Testis (tissue), 3 donors: ENCODE data around the gene AUTS2. TPM values are rescaled to one million over a fixed set of nuclear protein-coding genes. Genes with fewer than 3 reads are reported as not detected.

Experiments used
- DNase-seq: peaks from one replicate; pipeline ENCODE4 v3.0.0-alpha.2; 2019
- H3K27ac ChIP-seq, 2 donors: fragments of 200-600 bp; sonication (generic); one replicate each; pipeline ENCODE4 v1.5.1; 2019
- H3K27me3 ChIP-seq: fragments of 200-600 bp; sonication (generic); one replicate; pipeline ENCODE4 v1.5.1; 2019
- H3K36me3 ChIP-seq: fragments of 200-600 bp; sonication (generic); one replicate; pipeline ENCODE4 v1.5.1; 2017; ENCODE audit warnings: low read depth; ENCODE audit errors: missing control alignments
- H3K4me1 ChIP-seq: fragments of 200-600 bp; sonication (generic); one replicate; pipeline ENCODE4 v1.5.1; 2019
- H3K4me3 ChIP-seq, 2 donors: fragments of 200-600 bp; sonication (generic); one replicate each; pipeline ENCODE4 v1.5.1; 2017 to 2019
- H3K9me3 ChIP-seq: fragments of 200-600 bp; sonication (generic); one replicate; pipeline ENCODE4 v1.5.1; 2017
- POLR2A ChIP-seq: fragments of 450-650 bp; IDR thresholded peaks from one replicate; pipeline ENCODE4 v1.6.1; 2017; ENCODE audit warnings: antibody characterized with exemption, mild to moderate bottlenecking, moderate library complexity
- WGBS, 2 donors: methylation state at CpG; one replicate each; pipeline ENCODE4 v1.1.5; 2018; 5-methylcytosine and 5-hydroxymethylcytosine counted together
- intact Hi-C: fragments of 100-400 bp; cut with DNase I; formaldehyde crosslinking; loops from one replicate; pipeline ENCODE4 v1.15.1; 2023; ENCODE audit warnings: low total_unique reads
- polyA plus RNA-seq: library from polyadenylated mRNA; stranded (reverse); fragments of 350-450 nt; fragmentation: Illumina TruSeq; extraction: RNeasy Lipid Tissue Mini Kit (QIAGEN cat#74804); gene quantifications from one replicate; pipeline ENCODE4 v1.2.3, GENCODE V29; 2014; ENCODE audit warnings: low read depth, low replicate concordance; ENCODE audit not compliant: insufficient read depth
- total RNA-seq, 2 donors: library from RNA; depleted of rRNA; stranded (reverse); fragments of >200 nt; gene quantifications; one replicate each; pipeline ENCODE4 v1.2.3, GENCODE V29; 2016
- TF ChIP-seq, protein P1 (sequence below), 3 experiments: fragments of 450-650 bp in 2 of 3; fragments of 200-600 bp in 1 of 3; sonication (generic) in 1 of 3; IDR thresholded peaks; one replicate each; pipeline ENCODE4 v1.5.1; 2016 to 2019; ENCODE audit warnings: antibody characterized with exemption in 3 of 3, mild to moderate bottlenecking in 2 of 3, moderate library complexity in 1 of 3

AUTS2 gene
- total and polyA plus RNA-seq, 3 donors from 2014 or later = 21.3 to 75.5 (median 56.1) TPM

DNA sequence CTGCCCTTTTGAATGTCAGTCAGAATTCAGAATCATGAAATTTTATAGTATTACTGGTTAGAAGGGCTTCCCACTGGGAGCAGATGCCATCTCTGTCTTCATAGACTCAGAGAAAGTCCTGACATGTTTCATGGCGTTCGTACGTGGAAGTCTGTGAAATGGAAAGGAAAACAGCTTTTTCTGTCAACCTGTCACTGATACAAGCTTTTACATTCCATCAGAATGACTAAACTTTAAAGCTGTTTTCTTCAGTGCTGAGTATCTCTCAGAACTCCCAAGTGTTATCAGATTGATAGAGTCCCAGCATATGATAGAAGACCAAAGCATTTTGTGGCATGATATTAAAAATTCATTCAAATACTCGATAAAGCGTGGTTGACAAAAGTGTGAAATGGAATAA is 807.0 kb downstream of the AUTS2 start:
- intact Hi-C loops = no loop called here
- H3K9me3 ChIP-seq = no peaks in the 10 kb centered on the region
- H3K27me3 ChIP-seq = no peaks in the 10 kb centered on the region
- WGBS, 2 donors = 86 to 92% methylated on average over 5 of the region's 5 CpGs
- no peak overlapping the region for H3K4me3 ChIP-seq
- no peak for TF ChIP-seq POLR2A
- TF ChIP-seq, protein P1, sequence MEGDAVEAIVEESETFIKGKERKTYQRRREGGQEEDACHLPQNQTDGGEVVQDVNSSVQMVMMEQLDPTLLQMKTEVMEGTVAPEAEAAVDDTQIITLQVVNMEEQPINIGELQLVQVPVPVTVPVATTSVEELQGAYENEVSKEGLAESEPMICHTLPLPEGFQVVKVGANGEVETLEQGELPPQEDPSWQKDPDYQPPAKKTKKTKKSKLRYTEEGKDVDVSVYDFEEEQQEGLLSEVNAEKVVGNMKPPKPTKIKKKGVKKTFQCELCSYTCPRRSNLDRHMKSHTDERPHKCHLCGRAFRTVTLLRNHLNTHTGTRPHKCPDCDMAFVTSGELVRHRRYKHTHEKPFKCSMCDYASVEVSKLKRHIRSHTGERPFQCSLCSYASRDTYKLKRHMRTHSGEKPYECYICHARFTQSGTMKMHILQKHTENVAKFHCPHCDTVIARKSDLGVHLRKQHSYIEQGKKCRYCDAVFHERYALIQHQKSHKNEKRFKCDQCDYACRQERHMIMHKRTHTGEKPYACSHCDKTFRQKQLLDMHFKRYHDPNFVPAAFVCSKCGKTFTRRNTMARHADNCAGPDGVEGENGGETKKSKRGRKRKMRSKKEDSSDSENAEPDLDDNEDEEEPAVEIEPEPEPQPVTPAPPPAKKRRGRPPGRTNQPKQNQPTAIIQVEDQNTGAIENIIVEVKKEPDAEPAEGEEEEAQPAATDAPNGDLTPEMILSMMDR (IDR thresholded peaks at IDR 0.05) = no peak
- no peaks in the 10 kb centered on the region for H3K36me3 ChIP-seq
- no peaks in the 10 kb centered on the region for H3K4me1 ChIP-seq
- DNase-seq = no peak
- H3K27ac ChIP-seq = no peak overlapping the region

DNA sequence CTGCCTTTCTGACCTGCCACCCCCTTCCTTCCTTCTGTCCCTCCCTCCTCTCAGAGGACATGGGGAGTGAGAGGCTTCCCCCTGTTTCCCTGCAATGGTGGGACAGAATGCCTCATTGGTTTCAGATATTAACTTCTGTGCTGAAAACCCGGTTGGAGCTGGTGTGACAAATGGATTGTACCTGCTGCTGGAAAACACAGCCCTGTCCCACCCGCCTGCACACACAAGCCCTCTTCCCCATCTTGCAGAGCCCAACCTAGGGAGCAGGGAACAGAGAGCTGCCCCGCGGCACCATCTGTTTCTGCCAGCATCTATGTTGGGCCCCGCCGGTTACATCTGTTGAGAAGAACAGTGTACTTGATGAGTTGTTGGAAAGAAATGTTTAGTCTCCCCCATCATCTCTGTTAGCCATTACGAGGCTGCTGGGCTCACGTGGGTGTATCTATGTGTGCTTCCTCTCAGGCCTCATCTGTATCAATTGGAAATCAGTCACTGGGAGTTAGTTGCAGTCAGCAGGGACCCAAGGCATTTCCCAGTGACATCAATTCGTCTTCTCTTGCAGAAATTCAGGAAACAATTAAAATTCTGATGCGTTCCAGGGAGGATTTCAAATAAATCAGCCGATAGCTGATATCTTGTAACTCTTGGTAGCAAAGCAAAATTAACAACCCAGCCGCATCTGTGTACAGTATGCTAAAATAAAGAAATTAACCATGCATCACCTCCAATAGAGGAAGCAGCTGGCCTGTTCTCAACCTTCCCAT is 808.1 kb downstream of the AUTS2 start:
- H3K4me3 ChIP-seq = no peak overlapping the region
- H3K27ac ChIP-seq = no peak overlapping the region
- TF ChIP-seq, protein P1 (IDR thresholded peaks at IDR 0.05) = no peak
- TF ChIP-seq POLR2A = no peak
- H3K4me1 ChIP-seq = no peaks in the 10 kb centered on the region
- no peaks in the 10 kb centered on the region for H3K9me3 ChIP-seq
- no peaks in the 10 kb centered on the region for H3K27me3 ChIP-seq
- intact Hi-C loops = no loop called here
- WGBS, 2 donors = 89 to 93% methylated on average over 12 of the region's 12 CpGs
- no peaks in the 10 kb centered on the region for H3K36me3 ChIP-seq
- no peak for DNase-seq

DNA sequence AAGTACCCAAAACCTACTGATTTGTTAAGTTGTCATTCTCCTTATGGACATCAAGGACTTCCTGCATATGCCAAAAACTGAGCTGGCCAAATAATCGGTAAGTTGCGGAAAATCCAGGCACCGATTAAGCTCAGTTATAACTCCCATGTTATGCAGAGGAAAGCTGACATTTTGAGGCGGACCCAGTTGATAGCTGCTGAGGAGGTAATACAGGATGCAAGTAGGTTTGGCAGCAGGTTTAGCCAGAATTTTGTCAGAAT is 808.6 kb downstream of the AUTS2 start:
- Histone ChIP-seq H3K4me3 (no peak overlapping the region), H3K9me3 (no peaks in the 10 kb centered on the region), H3K36me3 (no peaks in the 10 kb centered on the region), H3K27me3 (no peaks in the 10 kb centered on the region), H3K4me1 (no peaks in the 10 kb centered on the region), H3K27ac (no peak overlapping the region)
- WGBS, 2 donors = 90 to 93% methylated on average over 4 of the region's 4 CpGs
- TF ChIP-seq, protein P1 (IDR thresholded peaks at IDR 0.05) = no peak
- no peak for TF ChIP-seq POLR2A
- no peak for DNase-seq
- intact Hi-C loops = no loop called here

DNA sequence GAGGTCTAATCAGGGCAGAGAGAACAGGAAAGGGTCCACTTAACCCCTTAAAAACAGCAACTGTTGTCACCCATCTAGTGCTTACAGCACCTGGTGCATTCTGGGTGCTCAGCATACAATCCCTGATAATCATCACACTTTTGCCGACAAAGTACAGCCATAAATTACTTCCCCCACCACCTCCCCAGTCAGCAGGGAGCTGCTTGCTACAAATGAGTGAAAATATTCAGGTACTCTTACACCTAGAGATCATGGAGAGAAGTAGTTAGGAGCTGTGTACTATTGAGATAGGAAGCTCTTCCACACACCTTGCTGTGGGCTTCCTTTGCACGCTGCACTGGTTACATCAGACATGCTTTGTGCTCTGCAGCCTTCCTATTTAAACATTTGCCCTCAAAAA is 810.2 kb downstream of the AUTS2 start:
- Histone ChIP-seq H3K27me3 (no peaks in the 10 kb centered on the region), H3K27ac (no peak overlapping the region), H3K4me1 (no peaks in the 10 kb centered on the region), H3K36me3 (no peaks in the 10 kb centered on the region), H3K4me3 (no peak overlapping the region), H3K9me3 (no peaks in the 10 kb centered on the region)
- no peak for DNase-seq
- WGBS, 2 donors = 84 to 94% methylated on average over 2 of the region's 2 CpGs
- intact Hi-C loops = no loop called here
- TF ChIP-seq, protein P1 (IDR thresholded peaks at IDR 0.05) = no peak
- TF ChIP-seq POLR2A = no peak

DNA sequence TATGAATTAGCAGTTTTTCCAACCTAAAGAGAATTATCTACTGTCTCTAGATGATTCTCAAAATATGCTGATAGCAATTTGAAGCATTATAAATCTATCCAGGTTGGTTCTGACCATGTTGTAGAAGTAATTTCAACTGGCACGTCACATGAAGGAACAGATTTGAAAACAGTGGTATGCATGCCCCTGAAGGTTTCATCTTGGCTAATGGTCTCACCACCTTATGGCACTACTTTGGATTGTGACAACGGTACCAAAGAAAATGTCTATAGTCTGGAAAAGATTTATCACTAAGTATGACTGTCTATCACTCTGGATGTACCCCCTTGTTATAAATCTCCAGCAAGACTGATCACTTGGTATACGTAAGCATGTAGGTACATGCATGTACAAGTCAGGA is 810.6 kb downstream of the AUTS2 start:
- no peaks in the 10 kb centered on the region for H3K9me3 ChIP-seq
- no peaks in the 10 kb centered on the region for H3K4me1 ChIP-seq
- no peak overlapping the region for H3K4me3 ChIP-seq
- H3K36me3 ChIP-seq = no peaks in the 10 kb centered on the region
- no peak for TF ChIP-seq POLR2A
- TF ChIP-seq, protein P1 (IDR thresholded peaks at IDR 0.05) = no peak
- no peak for DNase-seq
- no peaks in the 10 kb centered on the region for H3K27me3 ChIP-seq
- H3K27ac ChIP-seq = no peak overlapping the region
- WGBS, 2 donors = 96 to 97% methylated on average over 3 of the region's 3 CpGs
- intact Hi-C loops = no loop called here
